Smooth muscle cell (in vitro differentiated cells): ENCODE data around the gene ICE2. TPM values are rescaled to one million over a fixed set of nuclear protein-coding genes. Genes with fewer than 3 reads are reported as not detected.
A peak's percentile ranks its signal among the peaks of the same experiment; 100 is the strongest.

ENCODE experiments used
- DNase-seq: peaks from one replicate; lab custom pipeline; 2025; ENCODE audit not compliant: unreplicated experiment; lab: John Stamatoyannopoulos, UW
- H2AFZ ChIP-seq: fragments of 200-600 bp; sonication (generic); 2 replicates; pipeline ENCODE4 v1.6.0; 2016; ENCODE audit warnings: antibody characterized with exemption, low read depth, mild to moderate bottlenecking
- H3F3A ChIP-seq: fragments of 200-600 bp; sonication (generic); 2 replicates; pipeline ENCODE4 v1.6.0; 2017; ENCODE audit warnings: antibody characterized with exemption, low read depth
- H3K27ac ChIP-seq: fragments of 200-600 bp; sonication (generic); 2 replicates; pipeline ENCODE4 v1.5.1; 2016; ENCODE audit warnings: low read depth, mild to moderate bottlenecking
- H3K27me3 ChIP-seq: fragments of 200-600 bp; sonication (generic); 2 replicates; pipeline ENCODE4 v1.6.1; 2016; ENCODE audit warnings: low read depth, mild to moderate bottlenecking
- H3K36me3 ChIP-seq: fragments of 200-600 bp; sonication (generic); 2 replicates; pipeline ENCODE4 v1.5.1; 2016; ENCODE audit warnings: low read depth
- H3K4me1 ChIP-seq: fragments of 200-600 bp; sonication (generic); 2 replicates; pipeline ENCODE4 v1.5.1; 2016; ENCODE audit warnings: low read depth
- H3K4me2 ChIP-seq: fragments of 200-600 bp; sonication (generic); 2 replicates; pipeline ENCODE4 v1.6.0; 2016; ENCODE audit warnings: mild to moderate bottlenecking
- H3K4me3 ChIP-seq: fragments of 200-600 bp; sonication (generic); 2 replicates; pipeline ENCODE4 v1.5.1; 2016; ENCODE audit warnings: mild to moderate bottlenecking
- H3K79me2 ChIP-seq: fragments of 200-600 bp; sonication (generic); 2 replicates; pipeline ENCODE4 v1.6.0; 2016; ENCODE audit warnings: low read depth, mild to moderate bottlenecking
- H3K9ac ChIP-seq: fragments of 200-600 bp; sonication (generic); 2 replicates; pipeline ENCODE4 v1.6.0; 2016; ENCODE audit warnings: low read depth
- H3K9me3 ChIP-seq: fragments of 200-600 bp; sonication (generic); replicated peaks from 2 replicates; pipeline ENCODE4 v1.5.1; 2016; ENCODE audit warnings: low read depth
- H4K20me1 ChIP-seq: fragments of 200-600 bp; sonication (generic); 2 replicates; pipeline ENCODE4 v1.6.0; 2016; ENCODE audit warnings: low read depth
- WGBS: methylation state at CpG from one replicate; pipeline ENCODE4 v1.1.7; 2016; ENCODE audit warnings: low lambda C conversion rate; 5-methylcytosine and 5-hydroxymethylcytosine counted together
- polyA plus RNA-seq: library from polyadenylated mRNA; unstranded; fragments of >200 nt; fragmentation: Nextera tagmentation; extraction: Ambion mirVana; gene quantifications from 2 replicates; pipeline ENCODE4 v1.2.1, GENCODE V29; 2016
- small RNA-seq: library from RNA; depleted of rRNA; stranded (forward); fragments of <200 nt; gene quantifications from one replicate; pipeline ENCODE3, GENCODE V24; 2014
- total RNA-seq: library from RNA; depleted of rRNA; stranded (reverse); fragments of >200 nt; gene quantifications from 2 replicates; pipeline ENCODE4 v1.2.3, GENCODE V29; 2014
- TF ChIP-seq, protein P1 (sequence below): fragments of 200-600 bp; sonication (generic); IDR thresholded peaks from 2 replicates; pipeline ENCODE4 v1.5.1; 2017; ENCODE audit warnings: borderline replicate concordance, mild to moderate bottlenecking, antibody characterized with exemption; ENCODE audit not compliant: insufficient read depth, poor library complexity, severe bottlenecking

ICE2 gene
- total and polyA plus RNA-seq, 2 experiments from 2014 or later = 15.2 to 17.3 TPM

DNA sequence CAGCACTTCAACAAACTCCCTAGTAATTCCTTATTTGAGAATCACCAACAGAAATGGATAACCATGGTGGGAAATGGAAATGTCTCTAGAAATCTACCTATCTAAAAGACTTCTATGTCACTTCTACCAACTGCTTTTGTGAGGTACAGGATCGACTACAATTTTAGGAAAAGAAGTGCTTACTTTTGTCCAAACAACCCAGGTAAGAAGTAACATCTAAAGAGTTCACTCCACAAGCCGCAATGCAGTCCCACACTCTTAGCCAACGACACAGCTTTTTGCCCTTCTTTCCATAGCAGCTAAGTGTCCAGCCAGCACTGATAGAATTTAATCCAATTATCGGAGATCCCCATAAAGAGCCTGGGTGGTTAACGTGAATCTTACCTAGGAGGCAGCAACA lies 109.2 kb downstream of the ICE2 start:
- WGBS = 86% methylated on average over 5 of the region's 5 CpGs
- TF ChIP-seq, protein P1, sequence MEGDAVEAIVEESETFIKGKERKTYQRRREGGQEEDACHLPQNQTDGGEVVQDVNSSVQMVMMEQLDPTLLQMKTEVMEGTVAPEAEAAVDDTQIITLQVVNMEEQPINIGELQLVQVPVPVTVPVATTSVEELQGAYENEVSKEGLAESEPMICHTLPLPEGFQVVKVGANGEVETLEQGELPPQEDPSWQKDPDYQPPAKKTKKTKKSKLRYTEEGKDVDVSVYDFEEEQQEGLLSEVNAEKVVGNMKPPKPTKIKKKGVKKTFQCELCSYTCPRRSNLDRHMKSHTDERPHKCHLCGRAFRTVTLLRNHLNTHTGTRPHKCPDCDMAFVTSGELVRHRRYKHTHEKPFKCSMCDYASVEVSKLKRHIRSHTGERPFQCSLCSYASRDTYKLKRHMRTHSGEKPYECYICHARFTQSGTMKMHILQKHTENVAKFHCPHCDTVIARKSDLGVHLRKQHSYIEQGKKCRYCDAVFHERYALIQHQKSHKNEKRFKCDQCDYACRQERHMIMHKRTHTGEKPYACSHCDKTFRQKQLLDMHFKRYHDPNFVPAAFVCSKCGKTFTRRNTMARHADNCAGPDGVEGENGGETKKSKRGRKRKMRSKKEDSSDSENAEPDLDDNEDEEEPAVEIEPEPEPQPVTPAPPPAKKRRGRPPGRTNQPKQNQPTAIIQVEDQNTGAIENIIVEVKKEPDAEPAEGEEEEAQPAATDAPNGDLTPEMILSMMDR = no peak
- peaks cover 58% of the 10 kb centered on the region for H3K79me2 ChIP-seq
- no peaks in the 10 kb centered on the region for H3K9me3 ChIP-seq
- no peak overlapping the region for H3K4me2 ChIP-seq
- no peaks in the 10 kb centered on the region for H3K27me3 ChIP-seq
- no peak overlapping the region for H3K4me3 ChIP-seq
- H4K20me1 ChIP-seq = peaks cover 41% of the 10 kb centered on the region
- H3F3A ChIP-seq = peaks cover 56% of the 10 kb centered on the region
- H2AFZ ChIP-seq = no peak overlapping the region
- no peak for DNase-seq
- peak overlapping the region; percentile 71 for H3K9ac ChIP-seq
- peak overlapping the region; percentile 99 for H3K27ac ChIP-seq
- peaks cover 1% of the 10 kb centered on the region for H3K36me3 ChIP-seq
- H3K4me1 ChIP-seq = peaks cover 58% of the 10 kb centered on the region

Small RNAs within 50 kb of the gene (small RNA-seq; reads per million reads assigned to genes)
- gene AC087385.3 = not detected

Other genes with a start within 250 kb of the ICE2 start
- gene ANXA2, start 81.2 kb downstream of the ICE2 start, total RNA-seq = 2,380 and 2,477 TPM in 2 replicates
- gene ANXA2, start 81.2 kb downstream of the ICE2 start, polyA plus RNA-seq = 2,665 and 3,194 TPM in 2 replicates